Transverse colon (tissue), 4 donors: ENCODE measurements around the gene PTH2. TPM values are rescaled to one million over a fixed set of nuclear protein-coding genes. Genes with fewer than 3 reads are reported as not detected.

Source experiments
- DNase-seq: peaks from one replicate; pipeline ENCODE4 v3.0.0-alpha.2; 2019
- H3K27ac ChIP-seq, 4 donors: fragments of 200-600 bp; sonication (generic); 2 replicates each; pipeline ENCODE4 v1.5.1; 2016 to 2018; ENCODE audit warnings: inconsistent platforms in 4 of 4
- H3K27me3 ChIP-seq: fragments of 200-600 bp; sonication (generic); 2 replicates; pipeline ENCODE4 v1.5.1; 2017; ENCODE audit warnings: inconsistent platforms
- H3K36me3 ChIP-seq, 4 donors: fragments of 200-600 bp; sonication (generic); 2 replicates each; pipeline ENCODE4 v1.5.1; 2017 to 2019; ENCODE audit warnings: inconsistent platforms in 4 of 4
- H3K4me1 ChIP-seq, 4 donors: fragments of 200-600 bp; sonication (generic); 2 replicates each; pipeline ENCODE4 v1.5.1; 2017 to 2020; ENCODE audit warnings: inconsistent platforms in 4 of 4
- H3K4me3 ChIP-seq, 4 donors: fragments of 200-600 bp; sonication (generic); 1 replicate in 1 of 4; 2 replicates in 3 of 4; pipeline versions ENCODE4 v1.5.1 to v1.6.1; 2017 to 2019; ENCODE audit warnings: inconsistent platforms in 4 of 4
- H3K9me3 ChIP-seq, 2 donors: fragments of 200-600 bp; sonication (generic); 2 replicates each; pipeline ENCODE4 v1.5.1; 2017 to 2019; ENCODE audit warnings: inconsistent platforms in 2 of 2
- CTCF ChIP-seq, 5 experiments: fragments of 200-600 bp in 3 of 5; fragments of 450-650 bp in 2 of 5; sonication (generic) in 3 of 5; IDR thresholded peaks; 1 replicate in 2 of 5; 2 replicates in 3 of 5; pipeline ENCODE4 v1.5.1; 2016 to 2017; ENCODE audit warnings: antibody characterized with exemption in 5 of 5, inconsistent platforms in 3 of 5, mild to moderate bottlenecking in 2 of 5, moderate library complexity in 1 of 5
- EP300 ChIP-seq: sonication (generic); formaldehyde crosslinking; IDR thresholded peaks from one replicate; pipeline ENCODE4 v1.6.1; 2017; ENCODE audit warnings: antibody characterized with exemption, low read depth
- POLR2A ChIP-seq: fragments of 450-650 bp; IDR thresholded peaks from one replicate; pipeline ENCODE4 v1.6.1; 2016; ENCODE audit warnings: antibody characterized with exemption, mild to moderate bottlenecking, moderate library complexity
- POLR2AphosphoS5 ChIP-seq, 3 donors: sonication (generic); formaldehyde crosslinking; IDR thresholded peaks; one replicate each; pipeline ENCODE4 v1.6.1; 2016; ENCODE audit warnings: antibody characterized with exemption in 3 of 3
- WGBS, 2 donors: methylation state at CpG; one replicate each; pipeline ENCODE4 v1.1.5; 2018; ENCODE audit warnings: low coverage in 1 of 2; 5-methylcytosine and 5-hydroxymethylcytosine counted together
- in situ Hi-C, 4 donors: fragments of 200-750 bp; cut with MboI; loops; one replicate each; pipeline versions ENCODE4 v1.15.0 to v1.15.1; 2017; ENCODE audit warnings: low sequenced_read_pairs in 3 of 4, low pct_ligation_motif_present in 1 of 4, low pct_unique_long_range_greater_than_20kb in 1 of 4
- intact Hi-C: fragments of 100-400 bp; cut with DNase I; formaldehyde crosslinking; loops from one replicate; pipeline ENCODE4 v1.15.1; 2023; ENCODE audit warnings: low total_unique reads
- total RNA-seq, 4 donors: library from RNA; depleted of rRNA; stranded (reverse); fragments of >200 nt; gene quantifications; one replicate each; pipeline ENCODE4 v1.1.0, GENCODE V29; 2016

Gene PTH2
- total RNA-seq, 4 donors from 2014 or later: not detected

- no peak for DNase-seq
- whole genome bisulfite sequencing, 2 donors: 81% methylated on average over 6 of the region's 7 CpGs; no CpG with 5 or more reads in 1 of the 2 donors
- no peak for TF ChIP-seq POLR2AphosphoS5 (IDR thresholded peaks at IDR 0.05)
- no peak for TF ChIP-seq EP300
- no peak for TF ChIP-seq CTCF (IDR thresholded peaks at IDR 0.05)
- TF ChIP-seq POLR2A: no peak
- Histone ChIP-seq H3K36me3 (no peaks in the 10 kb centered on the region), H3K27me3 (no peaks in the 10 kb centered on the region), H3K4me3 (no peak overlapping the region), H3K9me3 (no peaks in the 10 kb centered on the region), H3K27ac (no peak overlapping the region), H3K4me1 (peaks cover 0 to 8% (median 0%) of the 10 kb centered on the region in 4 donors)
- intact Hi-C loops: no loop called here
- in situ Hi-C loops: no loop called here
Observed at GRCh38 chr19:49407079-49407478, 16.2 kb downstream of the PTH2 start.

DNA sequence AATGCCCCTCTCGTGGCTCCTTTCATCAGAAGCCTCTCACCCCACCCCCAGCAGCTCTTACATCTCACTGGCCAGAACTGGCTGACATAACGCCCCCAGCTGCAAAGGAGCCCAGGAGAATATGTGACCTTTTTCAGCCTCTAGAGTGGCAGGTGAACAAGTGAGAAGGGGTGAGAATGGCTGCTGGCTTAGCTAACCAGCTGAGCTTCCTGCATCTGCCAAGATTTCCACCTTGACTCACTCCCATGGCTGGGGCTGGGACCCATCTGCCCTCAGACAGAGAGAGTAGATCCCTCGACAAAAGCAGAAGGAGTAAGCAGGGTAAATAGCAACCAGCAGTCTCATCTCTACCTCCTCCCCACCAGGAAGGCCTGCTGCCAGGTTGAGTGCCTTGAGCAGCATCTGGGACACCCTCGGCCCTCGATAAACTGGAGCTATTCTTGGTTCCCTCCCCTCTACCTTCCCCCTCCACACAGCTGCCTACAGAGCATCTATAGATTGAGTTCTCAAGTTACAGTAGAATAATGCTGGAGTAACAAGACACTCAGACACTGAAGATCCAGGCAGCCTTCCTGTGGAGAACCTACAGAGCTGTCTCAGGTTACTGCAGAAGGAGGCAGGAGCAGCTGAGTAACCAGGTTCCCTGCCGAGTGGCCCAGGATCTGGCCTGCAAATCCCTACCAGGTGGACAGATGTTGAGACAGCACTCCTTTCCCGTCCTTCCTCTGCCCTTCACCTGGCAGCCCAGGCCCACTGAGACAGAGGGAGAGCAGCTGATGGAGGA, 19.6 kb downstream of the PTH2 start:
- no peak for DNase-seq
- WGBS, 2 donors: 62% methylated on average over 4 to 7 of the region's 7 CpGs
- no peak for TF ChIP-seq POLR2A
- no peak for TF ChIP-seq CTCF (IDR thresholded peaks at IDR 0.05)
- no peak for TF ChIP-seq EP300
- no peak for TF ChIP-seq POLR2AphosphoS5 (IDR thresholded peaks at IDR 0.05)
- Histone ChIP-seq H3K4me3 (no peak overlapping the region), H3K9me3 (no peaks in the 10 kb centered on the region), H3K27ac (no peak overlapping the region), H3K36me3 (no peaks in the 10 kb centered on the region), H3K27me3 (no peaks in the 10 kb centered on the region), H3K4me1 (no peaks in the 10 kb centered on the region)
- in situ Hi-C loops (no loop called here), intact Hi-C loops (no loop called here)

- DNase-seq: no peak
- no peak overlapping the region for H3K27ac ChIP-seq
- no peaks in the 10 kb centered on the region for H3K4me1 ChIP-seq
- WGBS, 2 donors: 93 to 100% methylated on average over 2 to 6 of the region's 6 CpGs
- H3K27me3 ChIP-seq: no peaks in the 10 kb centered on the region
- H3K9me3 ChIP-seq: no peaks in the 10 kb centered on the region
- no peak overlapping the region for H3K4me3 ChIP-seq
- in situ Hi-C loops: no loop called here
- intact Hi-C loops: no loop called here
- no peaks in the 10 kb centered on the region for H3K36me3 ChIP-seq
- no peak for TF ChIP-seq EP300
- TF ChIP-seq POLR2A: no peak
- TF ChIP-seq POLR2AphosphoS5 (IDR thresholded peaks at IDR 0.05): no peak
- TF ChIP-seq CTCF (IDR thresholded peaks at IDR 0.05): no peak
Observed at GRCh38 chr19:49400029-49400428, 23.2 kb downstream of the PTH2 start.

GRCh38 chr19:49398931-49399330, 24.3 kb downstream of the PTH2 start:
- 84% methylated on average over 6 of the region's 6 CpGs; no CpG with 5 or more reads in 1 of the 2 donors for WGBS, 2 donors
- no peak overlapping the region for H3K4me3 ChIP-seq
- intact Hi-C loops (no loop called here), in situ Hi-C loops (loop anchor here in 1 of 4 donors (10.0 kb wide), 1 partner anchor 46 kb away; the partner anchor contains the start of gene SLC17A7)
- H3K27ac ChIP-seq: no peak overlapping the region
- DNase-seq: no peak
- H3K27me3 ChIP-seq: peaks cover 5% of the 10 kb centered on the region
- no peak for TF ChIP-seq POLR2AphosphoS5 (IDR thresholded peaks at IDR 0.05)
- TF ChIP-seq EP300: no peak
- no peak for TF ChIP-seq CTCF (IDR thresholded peaks at IDR 0.05)
- no peak for TF ChIP-seq POLR2A
- H3K4me1 ChIP-seq: no peaks in the 10 kb centered on the region
- no peaks in the 10 kb centered on the region for H3K9me3 ChIP-seq
- H3K36me3 ChIP-seq: no peaks in the 10 kb centered on the region
